Testis (tissue), 3 donors: ENCODE measurements around the gene NNAT. TPM values are rescaled to one million over a fixed set of nuclear protein-coding genes. Genes with fewer than 3 reads are reported as not detected.

ENCODE experiments used
- DNase-seq: peaks from one replicate; pipeline ENCODE4 v3.0.0-alpha.2; 2019
- H3K27ac ChIP-seq, 2 donors: fragments of 200-600 bp; sonication (generic); one replicate each; pipeline ENCODE4 v1.5.1; 2019
- H3K27me3 ChIP-seq: fragments of 200-600 bp; sonication (generic); one replicate; pipeline ENCODE4 v1.5.1; 2019
- H3K36me3 ChIP-seq: fragments of 200-600 bp; sonication (generic); one replicate; pipeline ENCODE4 v1.5.1; 2017; ENCODE audit warnings: low read depth; ENCODE audit errors: missing control alignments
- H3K4me1 ChIP-seq: fragments of 200-600 bp; sonication (generic); one replicate; pipeline ENCODE4 v1.5.1; 2019
- H3K4me3 ChIP-seq, 2 donors: fragments of 200-600 bp; sonication (generic); one replicate each; pipeline ENCODE4 v1.5.1; 2017 to 2019
- H3K9me3 ChIP-seq: fragments of 200-600 bp; sonication (generic); one replicate; pipeline ENCODE4 v1.5.1; 2017
- POLR2A ChIP-seq: fragments of 450-650 bp; IDR thresholded peaks from one replicate; pipeline ENCODE4 v1.6.1; 2017; ENCODE audit warnings: antibody characterized with exemption, mild to moderate bottlenecking, moderate library complexity
- WGBS, 2 donors: methylation state at CpG; one replicate each; pipeline ENCODE4 v1.1.5; 2018; 5-methylcytosine and 5-hydroxymethylcytosine counted together
- intact Hi-C: fragments of 100-400 bp; cut with DNase I; formaldehyde crosslinking; loops from one replicate; pipeline ENCODE4 v1.15.1; 2023; ENCODE audit warnings: low total_unique reads
- polyA plus RNA-seq: library from polyadenylated mRNA; stranded (reverse); fragments of 350-450 nt; fragmentation: Illumina TruSeq; extraction: RNeasy Lipid Tissue Mini Kit (QIAGEN cat#74804); gene quantifications from one replicate; pipeline ENCODE4 v1.2.3, GENCODE V29; 2014; ENCODE audit warnings: low read depth, low replicate concordance; ENCODE audit not compliant: insufficient read depth
- total RNA-seq, 2 donors: library from RNA; depleted of rRNA; stranded (reverse); fragments of >200 nt; gene quantifications; one replicate each; pipeline ENCODE4 v1.2.3, GENCODE V29; 2016
- TF ChIP-seq, protein P1 (sequence below), 3 experiments: fragments of 450-650 bp in 2 of 3; fragments of 200-600 bp in 1 of 3; sonication (generic) in 1 of 3; IDR thresholded peaks; one replicate each; pipeline ENCODE4 v1.5.1; 2016 to 2019; ENCODE audit warnings: antibody characterized with exemption in 3 of 3, mild to moderate bottlenecking in 2 of 3, moderate library complexity in 1 of 3

Gene NNAT
- total and polyA plus RNA-seq, 3 donors from 2014 or later = 6.1 to 8.7 (median 6.2) TPM

DNA sequence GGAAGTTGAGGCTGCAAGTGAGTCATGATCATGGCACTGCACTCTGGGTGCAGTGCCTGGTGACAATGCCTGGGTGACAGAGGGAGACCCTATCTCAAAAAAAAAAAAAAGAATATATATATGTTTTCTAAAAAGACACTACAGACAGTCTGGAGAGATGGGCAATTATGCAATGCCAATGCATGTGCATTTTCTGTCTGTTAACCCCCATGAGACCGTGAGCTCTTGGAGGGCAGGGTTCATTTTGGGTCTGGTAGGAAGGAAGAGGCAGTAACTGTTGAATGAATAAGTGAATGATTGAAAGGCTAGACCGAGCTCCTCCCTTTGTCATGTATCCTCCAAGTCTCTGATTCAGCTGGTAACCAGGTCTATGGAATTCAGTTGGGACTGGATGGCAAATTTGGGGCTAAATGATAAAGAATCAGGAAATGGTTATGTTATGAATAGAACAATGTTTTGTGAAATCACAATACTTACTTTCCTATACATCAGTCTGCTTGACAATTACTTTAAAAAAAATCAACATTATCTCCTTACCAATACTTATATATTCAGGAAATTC, 12.2 kb downstream of the NNAT start:
- Histone ChIP-seq H3K9me3 (no peaks in the 10 kb centered on the region), H3K4me3 (no peak overlapping the region), H3K27me3 (no peaks in the 10 kb centered on the region), H3K36me3 (no peaks in the 10 kb centered on the region), H3K4me1 (peaks cover 5% of the 10 kb centered on the region), H3K27ac (no peak overlapping the region)
- intact Hi-C loops = no loop called here
- DNase-seq = no peak
- 85 to 90% methylated on average over 2 of the region's 2 CpGs for WGBS, 2 donors
- TF ChIP-seq, protein P1, sequence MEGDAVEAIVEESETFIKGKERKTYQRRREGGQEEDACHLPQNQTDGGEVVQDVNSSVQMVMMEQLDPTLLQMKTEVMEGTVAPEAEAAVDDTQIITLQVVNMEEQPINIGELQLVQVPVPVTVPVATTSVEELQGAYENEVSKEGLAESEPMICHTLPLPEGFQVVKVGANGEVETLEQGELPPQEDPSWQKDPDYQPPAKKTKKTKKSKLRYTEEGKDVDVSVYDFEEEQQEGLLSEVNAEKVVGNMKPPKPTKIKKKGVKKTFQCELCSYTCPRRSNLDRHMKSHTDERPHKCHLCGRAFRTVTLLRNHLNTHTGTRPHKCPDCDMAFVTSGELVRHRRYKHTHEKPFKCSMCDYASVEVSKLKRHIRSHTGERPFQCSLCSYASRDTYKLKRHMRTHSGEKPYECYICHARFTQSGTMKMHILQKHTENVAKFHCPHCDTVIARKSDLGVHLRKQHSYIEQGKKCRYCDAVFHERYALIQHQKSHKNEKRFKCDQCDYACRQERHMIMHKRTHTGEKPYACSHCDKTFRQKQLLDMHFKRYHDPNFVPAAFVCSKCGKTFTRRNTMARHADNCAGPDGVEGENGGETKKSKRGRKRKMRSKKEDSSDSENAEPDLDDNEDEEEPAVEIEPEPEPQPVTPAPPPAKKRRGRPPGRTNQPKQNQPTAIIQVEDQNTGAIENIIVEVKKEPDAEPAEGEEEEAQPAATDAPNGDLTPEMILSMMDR (IDR thresholded peaks at IDR 0.05) = no peak
- TF ChIP-seq POLR2A = no peak

DNA sequence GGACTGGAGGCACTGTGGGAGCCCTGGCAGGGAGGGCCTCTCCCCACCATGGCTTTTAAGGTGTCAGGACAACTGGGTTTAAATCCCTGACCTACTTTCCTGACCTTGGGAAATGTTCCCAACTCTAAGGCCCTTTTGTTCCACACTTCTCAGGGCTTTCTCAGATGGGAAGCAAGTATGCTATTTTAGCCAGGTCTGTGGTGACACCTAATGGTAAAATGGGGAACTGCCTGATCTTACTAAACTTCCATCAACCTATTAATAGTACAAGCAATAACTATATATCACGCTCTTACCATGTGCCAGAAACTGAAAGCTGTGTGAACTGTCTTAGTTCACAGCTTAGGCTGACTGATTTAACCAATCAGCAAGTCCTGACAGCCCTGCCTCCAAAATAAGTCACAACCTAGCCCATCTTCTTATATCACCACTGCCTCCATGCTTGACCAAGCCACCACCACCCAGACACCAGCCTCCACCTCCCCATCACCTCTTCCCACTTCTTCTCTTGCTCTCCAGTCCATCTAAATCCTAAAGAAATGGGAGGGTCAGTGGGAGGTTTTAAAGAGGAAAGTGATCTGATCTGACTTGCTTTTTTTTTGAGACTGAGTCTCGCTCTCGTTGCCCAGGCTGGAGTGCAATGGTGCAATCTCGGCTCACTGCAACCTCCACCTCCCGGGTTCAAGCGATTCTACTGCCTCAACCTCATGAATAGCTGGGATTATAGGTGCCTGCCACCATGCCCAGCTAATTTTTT, 13.5 kb downstream of the NNAT start:
- Histone ChIP-seq H3K36me3 (no peaks in the 10 kb centered on the region), H3K4me3 (no peak overlapping the region), H3K9me3 (no peaks in the 10 kb centered on the region), H3K4me1 (no peaks in the 10 kb centered on the region), H3K27ac (no peak overlapping the region), H3K27me3 (no peaks in the 10 kb centered on the region)
- intact Hi-C loops = loop anchor here (5.0 kb wide), 1 partner anchor 332 kb away; no protein-coding TSS in a partner anchor
- WGBS, 2 donors = 72% methylated on average over 6 of the region's 6 CpGs
- TF ChIP-seq, protein P1 (IDR thresholded peaks at IDR 0.05) = peak; percentile 76 to 93 (median 89)
- TF ChIP-seq POLR2A = no peak
- peak; percentile 75 for DNase-seq

DNA sequence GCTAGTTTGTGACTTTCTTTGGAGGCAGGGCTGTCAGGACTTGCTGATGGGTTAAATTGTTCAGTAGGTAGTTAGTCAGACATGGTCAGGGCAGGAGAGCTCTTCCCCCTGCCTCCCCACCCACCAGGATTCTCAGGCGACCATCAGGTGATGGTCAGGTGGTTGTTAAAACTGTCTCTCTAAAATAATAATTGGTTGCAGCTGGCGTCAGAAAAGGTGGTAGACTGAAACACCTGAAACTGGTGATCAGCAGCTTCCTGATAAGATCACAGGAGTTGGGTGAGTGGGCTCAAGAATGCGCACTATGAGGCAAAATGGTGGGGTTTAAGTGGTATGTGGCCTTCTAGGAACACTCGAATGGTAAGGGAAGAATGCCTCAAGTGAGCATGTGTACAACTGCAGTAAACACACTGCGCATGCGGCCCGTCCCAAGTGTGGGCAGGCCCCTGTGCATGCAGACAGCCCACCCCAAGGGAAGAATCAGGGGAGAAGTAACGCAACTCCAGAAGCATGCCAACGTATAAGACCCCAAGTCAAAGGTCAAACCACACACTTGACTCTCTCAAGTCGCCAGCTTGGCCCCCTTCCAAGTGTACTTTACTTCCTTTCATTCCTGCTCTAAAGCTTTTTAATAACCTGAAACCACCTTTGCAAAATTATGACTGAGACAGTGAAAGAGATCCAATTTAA, 14.5 kb downstream of the NNAT start:
- H3K4me3 ChIP-seq = no peak overlapping the region
- H3K4me1 ChIP-seq = no peaks in the 10 kb centered on the region
- H3K27me3 ChIP-seq = no peaks in the 10 kb centered on the region
- WGBS, 2 donors = 76 to 82% methylated on average over 10 of the region's 10 CpGs
- DNase-seq = no peak
- TF ChIP-seq, protein P1 (IDR thresholded peaks at IDR 0.05) = no peak
- TF ChIP-seq POLR2A = no peak
- intact Hi-C loops = loop anchor here (5.0 kb wide), 1 partner anchor 333 kb away; no protein-coding TSS in a partner anchor
- H3K9me3 ChIP-seq = no peaks in the 10 kb centered on the region
- no peaks in the 10 kb centered on the region for H3K36me3 ChIP-seq
- H3K27ac ChIP-seq = no peak overlapping the region

DNA sequence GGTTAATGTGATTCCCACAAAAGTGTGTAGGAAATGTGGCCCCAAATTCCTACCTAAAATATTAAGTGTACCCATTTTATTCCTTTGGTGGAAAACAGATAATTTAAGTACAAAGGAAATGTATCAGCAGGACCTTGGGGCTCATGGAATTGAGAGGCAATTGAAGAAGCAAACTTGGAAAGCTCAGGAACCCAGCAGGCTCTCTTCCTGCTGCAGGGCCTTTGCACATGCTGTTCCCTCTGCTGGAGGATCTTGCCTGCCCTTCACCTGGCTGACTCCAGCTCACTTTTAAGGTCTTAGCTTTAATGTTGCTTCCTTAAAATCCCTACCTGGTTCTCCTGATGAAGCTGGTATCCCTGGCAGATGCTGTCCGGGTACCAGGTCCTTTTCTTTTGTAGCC, 16.5 kb downstream of the NNAT start:
- intact Hi-C loops = loop anchor here (5.0 kb wide), 1 partner anchor 335 kb away; no protein-coding TSS in a partner anchor
- Histone ChIP-seq H3K36me3 (no peaks in the 10 kb centered on the region), H3K4me1 (no peaks in the 10 kb centered on the region), H3K27ac (no peak overlapping the region), H3K4me3 (no peak overlapping the region), H3K9me3 (no peaks in the 10 kb centered on the region), H3K27me3 (no peaks in the 10 kb centered on the region)
- TF ChIP-seq, protein P1 (IDR thresholded peaks at IDR 0.05) = no peak
- TF ChIP-seq POLR2A = no peak
- 84 to 91% methylated on average over 1 of the region's 1 CpG for WGBS, 2 donors
- DNase-seq = no peak
